Keratinocyte (primary cell): ENCODE measurements around the gene BTN2A1. TPM values are rescaled to one million over a fixed set of nuclear protein-coding genes. Genes with fewer than 3 reads are reported as not detected.
"Not testable (repeated sequence)": the region's sequence is repeated elsewhere in the genome, so short reads cannot be mapped to it uniquely, and the experiment has no call there.

Experiments
- DNase-seq: peaks from one replicate; pipeline ENCODE4 v3.0.0-alpha.2; 2011; ENCODE audit warnings: low read depth, missing footprints, low spot score
- FAIRE-seq: peaks from 2 replicates; lab custom pipeline; 2011; peaks lifted over from hg19 to GRCh38; lab: Jason Lieb, UNC
- H2AFZ ChIP-seq: 2 replicates; pipeline ENCODE4 v1.6.0; 2012; ENCODE audit warnings: low read length, control low read depth, inconsistent platforms; ENCODE audit not compliant: control insufficient read depth
- H3K27ac ChIP-seq: 2 replicates; pipeline ENCODE4 v1.5.1; 2011; ENCODE audit warnings: low read length; ENCODE audit not compliant: control insufficient read depth, insufficient read depth
- H3K27me3 ChIP-seq: 3 replicates; pipeline ENCODE4 v1.6.0; 2011; ENCODE audit warnings: low read length; ENCODE audit not compliant: control insufficient read depth, insufficient read depth; ENCODE audit errors: extremely low read depth
- H3K36me3 ChIP-seq, 2 experiments: 2 replicates in 1 of 2; 3 replicates in 1 of 2; pipeline ENCODE4 v1.5.1; 2011; ENCODE audit warnings: low read length in 2 of 2, mild to moderate bottlenecking in 1 of 2; ENCODE audit not compliant: control insufficient read depth in 2 of 2, insufficient read depth in 2 of 2; ENCODE audit errors: extremely low read depth in 1 of 2
- H3K4me1 ChIP-seq: 3 replicates; pipeline ENCODE4 v1.5.1; 2011; ENCODE audit warnings: low read length; ENCODE audit not compliant: control insufficient read depth, insufficient read depth; ENCODE audit errors: extremely low read depth
- H3K4me2 ChIP-seq: 3 replicates; pipeline ENCODE4 v1.6.0; 2011; ENCODE audit warnings: low read depth, low read length; ENCODE audit not compliant: control insufficient read depth, insufficient read depth; ENCODE audit errors: extremely low read depth
- H3K4me3 ChIP-seq, 3 experiments: fragments of 200-600 bp in 1 of 3; sonication (generic) in 1 of 3; 2 replicates in 2 of 3; 3 replicates in 1 of 3; pipeline ENCODE4 v1.5.1; 2011 to 2016; ENCODE audit warnings: low read length in 3 of 3, mild to moderate bottlenecking in 3 of 3, control low read depth in 2 of 3, inconsistent platforms in 1 of 3, low read depth in 1 of 3, mixed read lengths in 1 of 3, mixed run types in 1 of 3, moderate library complexity in 1 of 3; ENCODE audit not compliant: control insufficient read depth in 2 of 3, insufficient read depth in 2 of 3; ENCODE audit errors: extremely low read depth in 1 of 3
- H3K79me2 ChIP-seq: 2 replicates; pipeline ENCODE4 v1.6.0; 2012; ENCODE audit warnings: low read length; ENCODE audit not compliant: control insufficient read depth, insufficient read depth
- H3K9ac ChIP-seq: 3 replicates; pipeline ENCODE4 v1.6.0; 2011; ENCODE audit warnings: low read length; ENCODE audit not compliant: control insufficient read depth, insufficient read depth; ENCODE audit errors: extremely low read depth
- H3K9me1 ChIP-seq: 3 replicates; pipeline ENCODE4 v1.6.0; 2011; ENCODE audit warnings: low read length; ENCODE audit not compliant: control insufficient read depth, insufficient read depth; ENCODE audit errors: extremely low read depth
- H3K9me3 ChIP-seq: 2 replicates; pipeline ENCODE4 v1.5.1; 2012; ENCODE audit warnings: low read depth, low read length; ENCODE audit not compliant: control insufficient read depth
- H4K20me1 ChIP-seq: 3 replicates; pipeline ENCODE4 v1.6.0; 2011; ENCODE audit warnings: low read length; ENCODE audit not compliant: control insufficient read depth, insufficient read depth; ENCODE audit errors: extremely low read depth
- EZH2 ChIP-seq: IDR thresholded peaks from one replicate; pipeline ENCODE4 v1.6.1; 2012; ENCODE audit warnings: inconsistent platforms, mild to moderate bottlenecking, low read length, moderate library complexity
- dilution Hi-C: fragments of 300-500 bp; cut with MboI; formaldehyde crosslinking; loops from one replicate; pipeline ENCODE4 v1.7.0; 2020; ENCODE audit warnings: low sequenced_read_pairs; ENCODE audit not compliant: extremely low pct_ligation_motif_present
- polyA plus RNA-seq, 5 experiments: library from polyadenylated mRNA; depleted of rRNA in 3 of 5; stranded (reverse) in 3 of 5; stranded (forward) in 1 of 5; unstranded in 1 of 5; fragments of >200 nt; gene quantifications; 1 replicate in 1 of 5; 2 replicates in 3 of 5; 3 replicates in 1 of 5; pipeline versions ENCODE4 v1.2.1 to v1.2.3, GENCODE V29; 2011 to 2012; ENCODE audit warnings: missing spikeins in 2 of 5, low read depth in 1 of 5, low replicate concordance in 1 of 5
- TF ChIP-seq, protein P1 (sequence below), 3 experiments: IDR thresholded peaks in 1 of 3; conservative IDR thresholded peaks in 1 of 3; optimal IDR thresholded peaks in 1 of 3; 2 replicates in 2 of 3; 3 replicates in 1 of 3; pipeline versions ENCODE3 to v1.5.1; 2011; ENCODE audit warnings: low read length in 3 of 3, mild to moderate bottlenecking in 3 of 3, moderate library complexity in 2 of 3, control low read depth in 1 of 3, inconsistent platforms in 1 of 3; ENCODE audit not compliant: insufficient read depth in 2 of 3; ENCODE audit errors: extremely low read depth in 1 of 3

BTN2A1 gene
- polyA plus RNA-seq, 1 donor (not counting 4 experiments of a cell fraction or from before 2014, with no cell fraction given): 13.9 TPM

DNA sequence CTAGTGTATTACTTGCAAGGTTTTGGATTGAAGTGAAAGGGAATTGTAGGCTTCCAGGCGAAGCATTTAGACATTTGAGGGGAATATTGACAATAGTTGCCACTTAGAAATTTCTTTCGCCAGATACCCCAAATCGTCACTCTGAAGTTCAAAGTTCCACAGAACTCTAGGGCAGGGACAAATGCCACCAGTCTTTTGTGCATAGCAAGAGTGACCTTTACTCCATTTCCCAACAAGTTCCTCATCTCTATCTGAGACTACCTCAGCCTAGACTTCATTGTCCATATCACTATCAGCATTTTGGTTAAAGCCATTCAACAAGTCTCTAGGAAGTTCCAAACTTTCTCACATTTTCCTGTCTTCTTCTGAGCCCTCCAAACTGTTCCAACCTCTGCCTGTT lies 39.0 kb upstream of the BTN2A1 start:
- H3K9me1 ChIP-seq, H3K4me3 ChIP-seq, H3K4me1 ChIP-seq, H3K36me3 ChIP-seq, H3K9me3 ChIP-seq, H3K4me2 ChIP-seq, H3K27ac ChIP-seq, H4K20me1 ChIP-seq, H3K27me3 ChIP-seq, H3K79me2 ChIP-seq, H3K9ac ChIP-seq, dilution Hi-C loops, H2AFZ ChIP-seq, FAIRE-seq, DNase-seq: not testable (repeated sequence)

DNA sequence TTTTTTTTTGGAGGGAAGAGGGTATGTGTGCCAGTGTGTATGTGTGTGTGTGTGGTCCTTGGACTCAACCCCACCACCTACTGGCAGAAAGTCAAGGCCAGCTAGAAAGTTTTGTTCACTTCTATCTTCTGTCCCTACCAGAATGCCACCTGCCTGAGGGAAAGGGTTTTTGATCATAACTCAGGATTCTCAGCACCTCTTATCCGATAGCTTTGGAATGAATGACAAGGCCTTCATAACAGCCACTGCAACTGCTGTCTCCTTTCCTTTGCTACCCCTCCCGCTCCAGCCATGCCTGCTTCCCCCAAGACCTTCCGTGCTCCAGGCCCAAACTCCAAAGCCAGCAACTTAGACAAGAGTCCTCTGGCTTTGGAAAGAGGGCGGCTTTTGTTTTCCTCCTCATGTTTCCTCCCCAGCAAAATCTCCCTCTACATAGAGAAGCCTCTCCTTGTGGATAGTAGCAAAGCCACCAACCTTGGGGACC lies 37.0 kb upstream of the BTN2A1 start:
- Histone ChIP-seq H3K9me3 (no peaks in the 10 kb centered on the region), H2AFZ (peak overlapping the region; percentile 96), H3K36me3 (peaks cover 0 to 2% of the 10 kb centered on the region in 2 experiments), H3K27ac (peak overlapping the region; percentile 43), H3K4me3 (peak overlapping the region in 2 of 3 experiments; percentile 83 to 93), H3K9me1 (no peaks in the 10 kb centered on the region), H3K27me3 (no peaks in the 10 kb centered on the region), H3K4me2 (peak overlapping the region; percentile 96), H3K9ac (peak overlapping the region; percentile 91), H3K79me2 (no peaks in the 10 kb centered on the region), H4K20me1 (no peaks in the 10 kb centered on the region), H3K4me1 (peaks cover 8% of the 10 kb centered on the region)
- TF ChIP-seq, protein P1, sequence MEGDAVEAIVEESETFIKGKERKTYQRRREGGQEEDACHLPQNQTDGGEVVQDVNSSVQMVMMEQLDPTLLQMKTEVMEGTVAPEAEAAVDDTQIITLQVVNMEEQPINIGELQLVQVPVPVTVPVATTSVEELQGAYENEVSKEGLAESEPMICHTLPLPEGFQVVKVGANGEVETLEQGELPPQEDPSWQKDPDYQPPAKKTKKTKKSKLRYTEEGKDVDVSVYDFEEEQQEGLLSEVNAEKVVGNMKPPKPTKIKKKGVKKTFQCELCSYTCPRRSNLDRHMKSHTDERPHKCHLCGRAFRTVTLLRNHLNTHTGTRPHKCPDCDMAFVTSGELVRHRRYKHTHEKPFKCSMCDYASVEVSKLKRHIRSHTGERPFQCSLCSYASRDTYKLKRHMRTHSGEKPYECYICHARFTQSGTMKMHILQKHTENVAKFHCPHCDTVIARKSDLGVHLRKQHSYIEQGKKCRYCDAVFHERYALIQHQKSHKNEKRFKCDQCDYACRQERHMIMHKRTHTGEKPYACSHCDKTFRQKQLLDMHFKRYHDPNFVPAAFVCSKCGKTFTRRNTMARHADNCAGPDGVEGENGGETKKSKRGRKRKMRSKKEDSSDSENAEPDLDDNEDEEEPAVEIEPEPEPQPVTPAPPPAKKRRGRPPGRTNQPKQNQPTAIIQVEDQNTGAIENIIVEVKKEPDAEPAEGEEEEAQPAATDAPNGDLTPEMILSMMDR (optimal IDR thresholded peaks at IDR 0.05 in 1 of 3, IDR thresholded peaks at IDR 0.05 in 1 of 3, conservative IDR thresholded peaks at IDR 0.05 in 1 of 3; ENCODE audit: extremely low read depth in 1 of 3, insufficient read depth in 2 of 3, low read length in 3 of 3): peak; percentile 35 to 54 (median 53)
- no peak for TF ChIP-seq EZH2
- FAIRE-seq (no peak), DNase-seq (no peak)
- dilution Hi-C loops: no loop called here
